ENCODE results near the gene SH3BGRL.

DNA sequence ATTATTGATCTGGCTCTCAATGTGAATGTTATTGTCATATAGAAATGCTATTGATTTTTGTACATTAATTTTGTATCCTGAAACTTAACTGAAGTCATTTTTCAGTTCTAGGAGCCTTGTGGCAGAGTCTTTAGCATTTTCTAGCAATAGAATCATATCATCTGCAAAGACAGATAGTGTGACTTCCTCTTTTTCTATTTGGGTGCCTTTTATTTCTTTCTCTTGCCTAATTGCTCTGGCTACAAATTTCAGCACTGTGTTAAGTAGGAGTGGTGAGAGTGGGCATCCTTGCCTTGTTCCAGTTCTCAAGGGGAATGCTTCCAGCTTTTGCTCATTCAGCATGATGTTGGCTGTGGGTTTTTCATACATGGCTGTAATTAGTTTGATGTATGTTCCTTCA lies 102.7 kb downstream of the SH3BGRL start:
- TF ChIP-seq, protein P1, sequence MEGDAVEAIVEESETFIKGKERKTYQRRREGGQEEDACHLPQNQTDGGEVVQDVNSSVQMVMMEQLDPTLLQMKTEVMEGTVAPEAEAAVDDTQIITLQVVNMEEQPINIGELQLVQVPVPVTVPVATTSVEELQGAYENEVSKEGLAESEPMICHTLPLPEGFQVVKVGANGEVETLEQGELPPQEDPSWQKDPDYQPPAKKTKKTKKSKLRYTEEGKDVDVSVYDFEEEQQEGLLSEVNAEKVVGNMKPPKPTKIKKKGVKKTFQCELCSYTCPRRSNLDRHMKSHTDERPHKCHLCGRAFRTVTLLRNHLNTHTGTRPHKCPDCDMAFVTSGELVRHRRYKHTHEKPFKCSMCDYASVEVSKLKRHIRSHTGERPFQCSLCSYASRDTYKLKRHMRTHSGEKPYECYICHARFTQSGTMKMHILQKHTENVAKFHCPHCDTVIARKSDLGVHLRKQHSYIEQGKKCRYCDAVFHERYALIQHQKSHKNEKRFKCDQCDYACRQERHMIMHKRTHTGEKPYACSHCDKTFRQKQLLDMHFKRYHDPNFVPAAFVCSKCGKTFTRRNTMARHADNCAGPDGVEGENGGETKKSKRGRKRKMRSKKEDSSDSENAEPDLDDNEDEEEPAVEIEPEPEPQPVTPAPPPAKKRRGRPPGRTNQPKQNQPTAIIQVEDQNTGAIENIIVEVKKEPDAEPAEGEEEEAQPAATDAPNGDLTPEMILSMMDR (conservative IDR thresholded peaks at IDR 0.05; ENCODE audit: low read length), result no peak
- no peak for TF ChIP-seq EZH2phosphoT487 (IDR thresholded peaks at IDR 0.05; ENCODE audit: borderline replicate concordance, low read depth, low read length)

Measured in OCI-LY7 (cell line).